ENCODE measurements around the gene ARHGAP45.

Gene ARHGAP45

DNA sequence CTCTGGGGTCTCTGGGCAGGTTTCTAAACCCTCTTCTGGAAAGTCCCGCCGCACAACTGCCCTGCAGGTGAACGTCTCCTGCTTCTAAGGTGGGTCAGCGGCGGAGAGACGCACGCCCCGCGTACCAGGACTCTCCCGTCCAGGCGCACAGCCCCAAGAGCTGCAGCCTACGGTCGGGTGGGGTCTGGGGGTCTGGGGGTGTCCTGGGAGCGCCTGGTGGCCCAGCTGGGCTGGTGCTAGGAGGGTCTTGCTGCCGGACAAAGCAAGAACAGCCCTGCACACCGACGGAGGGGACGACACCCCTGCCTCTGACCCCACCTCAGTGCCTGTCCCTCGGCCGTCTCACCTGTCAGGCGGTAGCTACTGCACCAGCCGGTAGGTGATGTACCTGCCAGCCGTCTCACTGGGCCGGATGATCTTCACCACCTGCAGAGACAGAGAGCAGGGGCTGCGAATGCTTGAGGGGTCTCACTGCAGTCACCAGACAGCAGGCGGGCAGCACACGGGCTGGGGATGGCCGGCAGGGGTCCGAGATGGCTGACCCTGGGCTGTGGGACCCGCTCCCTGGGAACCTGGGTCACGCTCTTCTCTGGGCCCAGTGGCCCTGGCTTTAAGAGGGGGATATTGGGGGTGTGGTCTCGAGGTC, 22.3 kb downstream of the ARHGAP45 start:
- DNase-seq, result no peak

GRCh38 chr19:1089891-1090290, 22.9 kb downstream of the ARHGAP45 start:
- no peak for DNase-seq

DNA sequence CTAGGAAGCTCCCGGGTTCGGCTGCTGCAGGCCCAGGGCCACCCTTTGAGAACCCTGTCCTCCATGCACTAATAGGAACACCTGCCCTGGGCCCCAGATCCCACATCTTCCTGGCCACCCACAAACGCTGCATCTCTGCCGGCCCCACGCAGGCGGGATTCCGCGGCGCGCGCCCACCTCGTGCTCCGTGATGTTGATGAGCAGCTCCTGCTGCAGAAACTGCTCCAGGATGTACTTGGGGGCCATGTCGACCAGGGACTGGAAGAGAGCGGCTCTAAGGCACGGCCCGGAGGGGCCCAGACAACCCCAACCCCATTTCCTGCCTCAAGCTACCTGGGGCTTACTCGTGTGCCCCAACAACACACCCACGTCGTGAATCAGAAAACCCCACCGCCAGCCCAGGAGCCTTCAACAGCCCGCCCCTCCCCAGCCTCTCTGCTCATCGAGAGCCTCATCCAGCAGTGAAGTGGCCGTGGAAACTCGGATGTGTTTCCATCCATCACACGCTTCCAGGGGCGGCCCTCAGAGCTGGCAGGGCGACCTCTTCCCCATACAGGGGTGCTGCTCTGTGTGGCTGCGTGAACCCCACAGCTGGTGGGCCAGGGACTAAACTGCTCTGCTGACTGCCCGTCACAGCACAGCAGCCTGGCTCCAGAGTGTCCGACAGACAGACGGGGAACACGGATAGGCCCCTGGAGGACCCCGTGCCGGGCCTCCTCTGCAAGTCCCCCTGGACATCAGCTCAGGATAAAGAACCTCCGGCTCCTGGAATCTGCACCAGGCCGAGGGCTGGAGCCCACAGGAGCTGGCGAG, 24.0 kb downstream of the ARHGAP45 start:
- no peak for DNase-seq

GRCh38 chr19:1091544-1092175, 24.7 kb downstream of the ARHGAP45 start:
- no peak for DNase-seq

GRCh38 chr19:1093330-1093729, 26.4 kb downstream of the ARHGAP45 start:
- no peak for DNase-seq

- DNase-seq, result no peak
Observed at GRCh38 chr19:1093811-1094553, 27.0 kb downstream of the ARHGAP45 start.

DNA sequence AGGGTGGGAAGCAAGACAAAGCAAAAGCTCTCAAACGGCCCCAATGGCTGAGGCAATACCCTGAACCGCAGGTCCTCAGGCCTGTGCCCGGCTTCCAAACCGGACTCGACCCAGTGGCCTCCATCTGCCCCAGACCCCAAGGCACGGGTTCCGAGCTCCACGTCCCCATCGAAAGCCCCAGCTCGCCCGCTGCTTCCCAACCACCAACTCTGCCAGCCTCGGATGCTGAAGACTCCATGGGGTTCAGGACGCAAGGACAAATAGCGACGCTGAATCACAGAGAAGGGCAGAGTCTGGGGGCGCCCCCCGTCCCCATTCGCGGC, 27.6 kb downstream of the ARHGAP45 start:
- DNase-seq, result no peak

- peak; percentile 99 for DNase-seq
Observed at GRCh38 chr19:1094978-1095701, 28.2 kb downstream of the ARHGAP45 start, which contains the start of gene POLR2E. Gene POLR2E, minus strand, starts transcription at chr19:1095375. Its CDS starts 60 bp downstream, at chr19:1095315.

- DNase-seq, result no peak
Observed at GRCh38 chr19:1097810-1098176, 30.8 kb downstream of the ARHGAP45 start.

GRCh38 chr19:1098177-1099051, 31.4 kb downstream of the ARHGAP45 start:
- peak; percentile 79 for DNase-seq

- DNase-seq, result no peak
Observed at GRCh38 chr19:1101337-1101698, 34.4 kb downstream of the ARHGAP45 start.

DNA sequence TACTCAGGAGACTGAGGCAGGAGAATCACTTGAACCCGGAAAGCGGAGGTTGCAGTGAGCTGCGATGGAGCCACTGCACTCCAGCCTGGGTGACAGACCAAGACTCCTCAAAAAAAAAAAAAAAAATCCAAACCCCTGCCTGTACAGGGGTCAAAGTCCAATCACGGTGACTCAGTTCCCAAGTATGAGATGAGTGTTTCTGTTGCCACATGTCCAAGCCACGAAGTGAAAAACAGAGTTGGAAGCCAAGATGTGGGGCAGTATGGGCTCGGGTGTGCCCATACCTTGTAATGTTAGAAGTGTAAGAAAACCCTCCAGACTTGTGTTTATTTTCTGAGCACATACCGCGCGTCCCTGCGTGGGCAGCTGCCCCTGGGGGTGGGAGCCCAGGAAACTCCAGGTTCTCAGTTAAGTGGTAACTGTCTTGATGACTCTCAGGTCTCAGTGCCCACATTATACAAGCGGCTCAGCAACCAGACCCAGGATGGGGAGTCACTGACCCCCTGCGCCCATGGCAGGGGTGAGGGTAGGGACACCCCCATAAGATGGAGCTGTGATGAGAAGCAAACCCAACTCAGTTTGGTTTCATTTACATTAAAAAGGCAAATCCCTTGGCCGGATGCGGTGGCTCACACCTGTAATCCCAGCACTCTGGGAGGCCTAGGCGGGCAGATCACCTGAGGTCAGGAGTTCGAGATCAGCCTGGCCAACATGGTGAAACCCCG, 35.6 kb downstream of the ARHGAP45 start:
- no peak for DNase-seq

GRCh38 chr19:1103132-1103707, 36.3 kb downstream of the ARHGAP45 start:
- DNase-seq, result no peak

DNA sequence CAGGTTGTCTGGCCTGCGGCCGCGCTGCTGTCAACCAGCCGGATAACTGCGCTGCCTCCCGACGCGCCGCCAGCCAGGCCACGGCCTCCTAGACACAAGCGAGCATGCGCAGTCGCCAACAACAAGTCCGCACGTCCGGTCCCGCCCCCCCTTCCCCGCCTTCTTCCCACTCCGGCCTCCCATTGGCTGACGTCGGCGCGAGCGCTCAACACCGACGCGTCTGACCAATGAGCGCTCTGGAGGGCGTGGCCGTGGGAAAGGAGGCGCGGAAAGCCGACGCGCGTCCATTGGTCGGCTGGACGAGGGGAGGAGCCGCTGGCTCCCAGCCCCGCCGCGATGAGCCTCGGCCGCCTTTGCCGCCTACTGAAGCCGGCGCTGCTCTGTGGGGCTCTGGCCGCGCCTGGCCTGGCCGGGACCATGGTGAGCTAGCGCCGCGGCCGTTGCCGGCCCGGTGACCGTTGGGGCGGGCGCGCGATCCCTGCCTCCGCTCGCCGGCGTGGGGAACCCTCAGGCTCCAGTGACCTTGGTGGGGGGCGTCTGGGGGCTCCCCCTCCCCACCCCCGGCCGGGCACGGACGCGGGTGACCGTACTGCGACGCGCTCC, 36.8 kb downstream of the ARHGAP45 start, which contains the start of gene GPX4:
GPX4 (plus strand) TSS at position 287 of the 603 bp plus-strand sequence; CDS start at position 337, 50 bp downstream.
- peak; percentile 100 for DNase-seq

DNA sequence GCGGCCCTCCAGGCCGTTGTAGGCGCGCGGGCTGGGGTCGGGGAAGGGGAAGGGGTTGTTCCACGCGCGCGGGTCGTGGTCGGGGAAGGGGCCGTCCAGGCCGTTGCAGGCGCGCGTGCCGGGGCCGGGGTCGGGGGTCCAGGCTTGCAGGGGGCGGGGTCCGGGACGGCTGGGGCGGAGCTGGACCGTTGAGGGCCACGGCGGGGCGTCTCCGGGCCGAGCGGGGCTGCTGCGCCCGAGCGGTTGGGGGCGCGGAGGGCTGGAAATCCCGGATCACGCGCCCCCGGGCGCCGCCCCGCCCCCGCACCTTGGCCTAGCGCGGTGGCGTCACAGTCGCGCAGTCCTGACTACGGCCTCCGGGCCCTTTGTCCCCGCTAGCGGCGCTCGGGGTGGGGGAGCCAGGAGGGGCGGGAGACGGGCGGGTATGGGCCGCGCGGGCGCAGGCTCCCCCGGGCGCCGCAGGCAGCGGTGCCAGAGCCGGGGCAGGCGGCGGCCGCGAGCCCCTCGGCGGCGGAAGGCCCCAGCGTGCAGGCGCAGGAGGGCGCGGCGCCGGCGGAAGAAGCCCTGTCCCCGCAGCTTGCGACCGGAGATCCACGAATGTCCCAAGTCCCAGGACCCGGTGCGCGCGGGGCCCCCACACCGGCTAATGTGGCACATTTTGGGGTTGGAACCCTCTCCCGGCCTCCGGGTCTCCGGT, 37.5 kb downstream of the ARHGAP45 start:
- DNase-seq, result peak; percentile 90

GRCh38 chr19:1105008-1105872, 38.3 kb downstream of the ARHGAP45 start:
- no peak for DNase-seq

- no peak for DNase-seq
Observed at GRCh38 chr19:1105873-1106840, 39.2 kb downstream of the ARHGAP45 start.
